ENCODE measurements around the gene OSMR. TPM values are rescaled to one million over a fixed set of nuclear protein-coding genes. Genes with fewer than 3 reads are reported as not detected.

OSMR gene
- total RNA-seq, 1 experiment from 2014 or later = 1.6 TPM

- TF ChIP-seq, protein P1, sequence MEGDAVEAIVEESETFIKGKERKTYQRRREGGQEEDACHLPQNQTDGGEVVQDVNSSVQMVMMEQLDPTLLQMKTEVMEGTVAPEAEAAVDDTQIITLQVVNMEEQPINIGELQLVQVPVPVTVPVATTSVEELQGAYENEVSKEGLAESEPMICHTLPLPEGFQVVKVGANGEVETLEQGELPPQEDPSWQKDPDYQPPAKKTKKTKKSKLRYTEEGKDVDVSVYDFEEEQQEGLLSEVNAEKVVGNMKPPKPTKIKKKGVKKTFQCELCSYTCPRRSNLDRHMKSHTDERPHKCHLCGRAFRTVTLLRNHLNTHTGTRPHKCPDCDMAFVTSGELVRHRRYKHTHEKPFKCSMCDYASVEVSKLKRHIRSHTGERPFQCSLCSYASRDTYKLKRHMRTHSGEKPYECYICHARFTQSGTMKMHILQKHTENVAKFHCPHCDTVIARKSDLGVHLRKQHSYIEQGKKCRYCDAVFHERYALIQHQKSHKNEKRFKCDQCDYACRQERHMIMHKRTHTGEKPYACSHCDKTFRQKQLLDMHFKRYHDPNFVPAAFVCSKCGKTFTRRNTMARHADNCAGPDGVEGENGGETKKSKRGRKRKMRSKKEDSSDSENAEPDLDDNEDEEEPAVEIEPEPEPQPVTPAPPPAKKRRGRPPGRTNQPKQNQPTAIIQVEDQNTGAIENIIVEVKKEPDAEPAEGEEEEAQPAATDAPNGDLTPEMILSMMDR (conservative IDR thresholded peaks at IDR 0.05) = no peak
- WGBS (ENCODE audit: extremely low coverage, insufficient read length, low lambda C conversion rate) = no CpG with 5 or more reads among the region's 2 CpGs
- Mint-ChIP-seq H3K4me3 (no peak overlapping the region), H3K27ac (no peak overlapping the region), H3K9me3 (peaks cover under 1 to 3% of the 10 kb centered on the region in 2 experiments; a peak in 2 of 5 replicates), H3K27me3 (ENCODE audit: low read depth) (no peaks in the 10 kb centered on the region), H3K4me1 (peaks cover 7 to 11% of the 10 kb centered on the region in 2 experiments), H3K36me3 (ENCODE audit: insufficient read depth in 1 of 3, low read depth in 3 of 3) (no peaks in the 10 kb centered on the region)
- H3K9me3 ChIP-seq (ENCODE audit: control insufficient read depth, low read depth, low read length) = no peaks in the 10 kb centered on the region
- H2AFZ ChIP-seq (ENCODE audit: low read length) = no peak overlapping the region
- no peak overlapping the region for H4K8ac ChIP-seq (replicated peaks; ENCODE audit: insufficient read length, low read depth, low read length)
- no peak overlapping the region for H2BK5ac ChIP-seq (ENCODE audit: insufficient read length, low read length)
- no peak overlapping the region for H3K27ac ChIP-seq (ENCODE audit: insufficient read length, low read depth, low read length)
- no peak overlapping the region for H4K91ac ChIP-seq (ENCODE audit: insufficient read length, low read depth, low read length)
- H2BK12ac ChIP-seq (ENCODE audit: insufficient read length, low read depth, low read length) = no peak overlapping the region
- H3K4me2 ChIP-seq (ENCODE audit: insufficient read depth, insufficient read length, low read length) = no peak overlapping the region
- no peak overlapping the region for H3T11ph ChIP-seq (ENCODE audit: low read length)
- H4K20me1 ChIP-seq (ENCODE audit: control insufficient read depth, insufficient read depth, insufficient read length) = no peaks in the 10 kb centered on the region
- no peaks in the 10 kb centered on the region for H3K23me2 ChIP-seq (ENCODE audit: insufficient read length, low read depth, low read length, poor library complexity, severe bottlenecking)
- H3K79me1 ChIP-seq (ENCODE audit: insufficient read depth, low read depth, low read length, poor library complexity, severe bottlenecking) = no peaks in the 10 kb centered on the region
- no peak overlapping the region for H3K4ac ChIP-seq (ENCODE audit: low read depth, low read length)
- no peak overlapping the region for H2BK15ac ChIP-seq (ENCODE audit: low read depth, low read length)
- no peak overlapping the region for H3K9ac ChIP-seq (ENCODE audit: extremely low read depth, insufficient read length, low read length)
- no peaks in the 10 kb centered on the region for H3K4me1 ChIP-seq (ENCODE audit: insufficient read depth, low read length)
- no peak overlapping the region for H2BK120ac ChIP-seq (ENCODE audit: low read depth, low read length, poor library complexity, severe bottlenecking)
- no peak overlapping the region for H2BK20ac ChIP-seq (ENCODE audit: low read depth, low read length, poor library complexity, severe bottlenecking)
- DNase-seq = no peak
- no peaks in the 10 kb centered on the region; the same call in 1 of the 2 replicates for H3K27me3 ChIP-seq (ENCODE audit: insufficient read depth, low read length)
- no peaks in the 10 kb centered on the region for H3K79me2 ChIP-seq (ENCODE audit: insufficient read depth, low read length)
- no peak overlapping the region for H3K18ac ChIP-seq (ENCODE audit: insufficient read length, low read depth, low read length)
- H3K23ac ChIP-seq (ENCODE audit: insufficient read length, low read depth, low read length) = no peak overlapping the region
- H3K56ac ChIP-seq (ENCODE audit: insufficient read length, low read depth, low read length) = no peak overlapping the region
- no peak overlapping the region for H2AK5ac ChIP-seq (ENCODE audit: insufficient read length, low read length)
- H3K14ac ChIP-seq (ENCODE audit: insufficient read depth, low read length) = no peak overlapping the region
- H4K5ac ChIP-seq (ENCODE audit: insufficient read length, low read depth, low read length) = no peak overlapping the region
Measured at GRCh38 chr5:38814879-38815278, 30.9 kb upstream of the OSMR start.

Data from H9 (cell line).